Stimulated activated CD4-positive, alpha-beta T cell treated with anti-CD3 and anti-CD28 coated beads, Interleukin-15, amount 100 ng/mL, for 1 hour (primary cell): ENCODE data around the gene WDR49.

Experiments
- DNase-seq, 2 donors: peaks; one replicate each; pipeline ENCODE4 v3.0.0-alpha.2; 2020; ENCODE audit warnings: low read depth in 1 of 2, low spot score in 1 of 2

The WDR49 gene

DNA sequence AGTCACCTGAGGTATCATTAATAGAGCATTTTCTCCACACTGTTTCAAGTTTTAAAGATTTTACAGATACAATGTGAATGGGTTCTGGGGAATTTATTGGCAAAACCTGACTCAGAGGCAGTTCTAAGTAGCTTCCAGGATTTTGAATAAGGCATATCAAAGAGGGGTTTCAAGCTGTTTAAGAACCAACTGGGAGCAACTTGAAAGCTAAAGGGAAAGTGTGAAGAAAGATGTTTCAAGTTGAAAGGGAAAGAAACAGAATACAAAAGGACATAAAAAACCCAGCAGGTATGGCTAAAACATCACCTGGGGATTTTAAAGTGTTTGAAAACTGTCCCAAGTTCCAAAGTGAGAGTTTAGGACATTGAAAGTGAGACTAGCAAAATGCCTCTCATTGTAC is 162.1 kb downstream of the WDR49 start:
- no peak for DNase-seq

DNA sequence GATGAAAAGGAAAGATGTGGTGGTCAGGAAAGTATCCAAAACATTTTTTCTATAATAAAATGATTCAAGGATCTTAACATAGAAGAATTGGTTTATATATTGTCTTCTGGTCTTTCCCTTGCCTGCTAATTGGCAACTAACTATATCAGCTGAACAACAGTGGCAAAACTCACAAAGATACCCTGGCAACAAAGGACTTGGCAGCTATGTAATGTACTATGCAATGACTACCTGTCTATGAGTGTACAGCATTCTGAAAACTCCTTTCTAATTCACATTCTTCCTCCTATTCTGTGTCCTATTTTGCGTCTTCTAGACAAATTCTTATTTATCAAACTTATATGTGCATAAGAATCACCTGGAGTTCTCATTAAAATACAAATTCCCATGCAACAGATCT is 164.2 kb downstream of the WDR49 start:
- no peak for DNase-seq

DNA sequence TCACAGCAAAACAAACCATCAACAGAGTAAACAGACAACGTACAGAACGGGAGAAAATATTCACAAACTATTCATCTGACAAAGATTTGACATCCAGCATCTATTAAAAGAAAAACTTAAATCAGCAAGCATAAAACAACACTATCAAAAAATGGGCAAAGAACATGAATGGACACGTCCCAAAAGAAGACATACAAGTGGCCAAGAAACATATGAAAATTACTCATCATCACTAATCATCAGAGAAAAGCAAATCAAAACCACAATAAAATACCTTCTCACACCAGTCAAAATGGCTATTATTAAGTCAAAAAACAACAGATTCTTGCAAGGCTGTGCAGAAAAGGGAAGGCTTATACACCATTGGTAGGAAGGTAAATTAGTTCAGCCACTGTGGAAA is 166.2 kb downstream of the WDR49 start:
- no peak for DNase-seq

DNA sequence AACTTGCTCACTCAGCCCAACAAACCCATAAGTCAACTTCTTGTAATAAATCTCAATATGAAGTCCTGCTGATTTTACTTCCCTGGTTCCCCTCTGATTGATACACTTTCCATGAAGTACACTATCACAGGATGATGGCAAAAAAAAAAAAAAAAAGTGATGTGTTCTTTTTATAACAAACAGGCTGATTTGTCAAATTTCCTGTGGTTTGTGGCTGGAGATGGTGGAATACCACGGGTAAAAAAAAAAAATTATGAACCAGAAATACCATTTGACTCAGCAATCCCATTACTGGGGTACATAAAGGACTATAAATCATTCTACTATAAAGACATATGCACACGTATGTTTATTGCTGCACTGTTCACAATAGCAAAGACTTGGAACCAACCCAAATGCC is 169.2 kb downstream of the WDR49 start:
- no peak for DNase-seq

DNA sequence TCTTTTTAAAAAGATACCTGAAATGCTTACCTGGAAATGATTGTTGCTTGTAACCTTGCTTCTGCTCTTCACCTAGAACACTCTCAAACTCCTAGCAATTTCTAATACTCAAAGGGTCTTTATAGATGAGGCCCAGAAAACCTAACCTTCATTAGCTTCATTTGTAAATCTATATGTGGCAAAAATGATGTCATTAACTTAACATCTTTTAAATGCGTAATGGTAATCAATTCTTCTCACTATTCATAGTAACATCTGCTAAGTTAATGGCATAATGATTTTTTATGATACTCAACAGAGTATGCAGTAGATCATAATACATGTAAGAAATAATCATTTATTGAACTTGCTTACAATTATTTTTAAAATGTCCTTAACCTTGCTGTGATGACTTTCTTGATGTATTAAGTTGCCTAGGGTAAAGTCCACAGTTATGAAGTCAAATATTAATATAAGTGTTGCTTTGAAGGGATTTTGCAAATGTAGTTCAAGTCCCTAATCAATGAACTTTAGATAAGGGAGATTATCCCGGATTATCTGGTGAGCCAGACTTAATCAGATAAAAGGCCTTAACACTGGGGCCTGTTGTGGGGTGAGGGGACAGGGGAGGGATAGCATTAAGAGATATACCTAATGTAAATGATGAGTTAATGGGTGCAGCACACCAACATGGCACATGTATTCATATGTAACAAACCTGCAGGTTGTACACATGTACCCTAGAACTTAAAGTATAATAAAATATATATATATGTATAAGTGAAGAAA is 169.8 kb downstream of the WDR49 start:
- no peak for DNase-seq

DNA sequence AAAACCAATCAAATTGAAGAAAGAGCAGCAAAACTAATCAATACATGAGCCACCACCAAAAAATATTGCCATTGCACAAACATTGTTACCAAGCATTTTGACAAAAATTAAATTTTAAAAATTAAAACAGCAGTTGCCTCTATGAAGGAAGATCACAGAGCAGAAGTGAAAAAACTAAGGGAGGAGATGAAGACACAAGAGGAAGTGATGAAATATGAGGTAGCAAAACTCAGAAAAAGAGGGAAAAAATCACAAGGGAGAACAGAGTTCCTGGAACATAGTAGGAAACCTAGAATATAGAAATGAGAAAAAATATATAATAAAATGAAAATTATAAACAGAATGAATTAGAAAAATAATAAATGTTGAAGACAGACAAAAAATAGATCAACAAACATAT is 172.6 kb downstream of the WDR49 start:
- DNase-seq: no peak

DNA sequence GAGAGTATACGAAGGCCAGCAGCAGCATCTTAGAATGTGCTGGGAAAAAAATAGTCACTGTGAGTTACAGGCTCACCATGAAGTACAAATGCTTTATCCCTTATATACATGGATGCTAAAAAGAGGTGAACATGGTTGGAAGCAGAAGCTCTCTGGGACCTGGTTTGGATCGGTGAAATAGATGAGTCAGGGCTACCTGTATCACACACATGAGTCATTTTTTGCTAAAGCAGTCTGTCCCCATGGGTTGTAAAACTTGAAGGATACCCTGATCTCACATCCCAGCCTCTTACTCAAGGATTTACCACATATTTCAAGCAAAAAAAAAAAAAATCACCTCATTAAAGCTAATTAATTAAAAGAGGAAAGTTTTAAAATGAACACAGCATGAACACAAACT is 173.0 kb downstream of the WDR49 start:
- no peak for DNase-seq

DNA sequence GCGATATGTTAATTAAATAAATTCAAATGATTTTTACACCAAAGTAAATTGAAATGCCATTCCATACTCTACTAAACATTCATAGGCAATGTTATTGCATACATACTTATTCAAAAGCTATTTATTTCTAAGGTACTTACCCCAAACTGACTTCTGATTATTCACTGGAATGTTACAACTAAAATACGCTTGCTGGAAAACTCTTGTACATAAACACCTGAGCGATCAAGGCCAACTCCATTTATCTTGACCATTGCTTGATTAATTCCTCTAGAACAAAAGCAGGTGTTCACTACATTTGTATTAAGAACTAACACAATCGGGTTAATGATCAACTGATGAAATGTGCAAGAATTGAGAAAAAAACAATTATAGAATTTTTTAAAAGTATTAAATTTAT is 179.9 kb downstream of the WDR49 start, which contains the start of gene SERPINI2:
TSS of gene SERPINI2 (minus strand) at position 180 of the 400 bp plus-strand sequence. CDS start 2,208 bp downstream, outside the sequence.
- DNase-seq: no peak

DNA sequence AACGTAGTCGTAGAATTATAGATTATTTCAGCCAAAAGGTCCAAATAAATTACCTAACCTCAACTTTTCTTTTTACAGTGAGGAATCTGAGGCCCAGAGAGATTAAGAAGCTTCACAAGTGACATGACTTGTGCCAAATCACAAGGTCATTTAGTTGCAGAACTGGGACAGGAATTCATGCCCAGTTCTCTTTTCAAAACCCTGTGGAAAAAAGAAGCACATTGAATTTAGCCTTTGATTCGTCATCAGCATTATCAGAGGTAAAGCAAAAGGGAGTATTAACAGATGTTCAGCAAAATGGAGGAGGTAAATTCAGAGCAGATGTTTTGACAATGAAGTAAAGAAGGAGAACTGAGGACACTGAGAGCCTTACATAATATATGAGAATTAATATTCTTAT is 184.4 kb downstream of the WDR49 start:
- no peak for DNase-seq

DNA sequence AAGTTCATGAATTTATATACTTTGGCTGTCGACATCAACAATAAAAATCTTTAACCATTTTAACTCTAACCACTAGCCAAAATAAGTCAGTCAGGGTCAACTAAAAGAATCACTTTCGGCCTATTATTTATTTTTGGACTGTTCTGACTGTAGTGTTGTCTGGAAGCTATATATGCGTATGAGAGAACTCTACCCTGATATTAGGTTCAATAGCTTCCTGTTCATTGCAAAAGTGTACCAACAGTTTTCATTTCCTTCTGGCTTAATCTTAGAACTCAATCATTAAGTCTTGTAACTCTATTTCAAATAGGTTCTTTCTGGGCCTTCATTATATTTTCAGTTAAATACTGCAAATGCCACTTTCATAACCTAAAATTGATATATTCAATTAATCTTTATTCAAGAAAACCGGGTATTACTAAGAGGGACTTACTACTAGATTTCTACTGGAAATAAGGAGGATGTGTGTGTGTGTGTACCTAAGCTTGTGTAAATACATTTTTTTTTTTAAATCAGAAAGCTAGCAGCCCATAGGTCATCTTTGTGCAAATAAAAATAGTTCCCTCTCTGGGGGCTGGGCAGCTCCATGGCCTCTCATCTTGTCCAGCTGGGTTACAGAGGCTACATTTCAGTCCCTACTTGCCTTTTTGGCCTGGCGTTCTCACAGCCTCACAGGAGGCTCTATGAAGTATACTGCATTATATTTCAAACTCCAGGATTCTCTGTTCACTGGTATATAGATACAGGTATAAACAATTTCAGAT is 185.7 kb downstream of the WDR49 start:
- DNase-seq: no peak

DNA sequence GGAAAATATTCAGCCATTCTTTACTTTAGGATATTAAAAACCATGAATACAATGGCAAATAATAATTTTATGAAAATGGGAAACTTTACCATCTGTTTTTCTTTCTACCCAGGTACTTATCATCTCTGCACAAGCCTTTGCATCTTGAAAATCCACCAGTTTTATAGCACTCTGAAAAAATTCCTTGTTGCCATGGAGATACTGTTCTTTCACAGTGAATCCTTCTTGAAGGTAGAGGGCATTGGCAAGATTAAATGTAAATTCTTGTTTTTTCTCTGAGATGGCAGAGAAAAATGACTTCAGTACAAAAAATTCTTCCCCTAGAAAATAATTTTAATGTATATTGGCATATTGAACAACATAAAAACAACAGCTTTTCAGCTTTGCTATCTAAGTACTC is 186.8 kb downstream of the WDR49 start:
- DNase-seq: no peak

DNA sequence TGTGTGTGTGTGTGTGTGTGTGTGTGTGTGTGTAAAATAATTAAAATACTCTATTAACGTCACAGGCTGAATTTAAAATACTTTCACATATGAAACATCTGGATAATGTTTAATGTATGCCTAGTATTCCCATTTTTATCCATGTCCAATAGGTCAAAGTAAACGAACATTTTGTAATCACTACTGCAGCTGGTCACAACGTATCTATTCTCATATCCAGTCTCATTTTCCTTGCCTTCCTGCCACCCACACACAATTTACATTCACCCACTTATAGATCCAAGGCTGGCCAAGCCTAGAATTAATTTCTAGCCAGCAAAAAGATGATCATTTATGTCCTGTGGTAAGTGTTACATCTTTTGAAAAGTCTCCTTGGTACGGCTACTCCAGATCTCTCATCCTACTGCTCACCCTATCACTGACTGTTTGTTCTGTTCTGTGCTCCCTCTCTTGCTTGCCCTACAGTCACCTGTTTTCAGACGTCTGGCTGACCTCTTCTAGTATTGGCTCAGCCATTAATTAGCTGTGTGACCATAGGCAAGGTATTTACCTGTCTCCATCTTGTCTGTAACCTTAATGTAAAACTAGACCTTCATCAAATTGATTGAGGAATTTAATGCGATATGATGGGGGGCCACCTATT is 197.5 kb downstream of the WDR49 start:
- no peak for DNase-seq

DNA sequence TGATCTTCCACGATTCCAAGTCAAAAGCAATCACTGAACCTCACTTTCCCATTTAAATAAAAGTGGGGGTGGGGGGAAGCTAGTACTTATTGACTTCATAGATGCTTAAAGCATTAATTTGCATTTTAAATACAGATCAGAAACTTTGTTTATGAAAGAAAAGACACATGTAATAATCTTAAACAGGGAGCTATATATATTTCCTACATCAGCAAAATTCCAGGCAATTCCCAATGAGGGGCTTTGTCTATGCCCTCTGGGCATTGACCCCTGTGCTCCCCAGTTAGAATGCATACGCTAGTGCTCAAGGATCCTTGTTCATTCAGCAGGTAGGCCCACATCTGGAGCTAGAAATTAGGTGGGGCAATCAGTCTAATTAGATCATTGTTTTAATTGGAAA is 199.9 kb downstream of the WDR49 start:
- no peak for DNase-seq

DNA sequence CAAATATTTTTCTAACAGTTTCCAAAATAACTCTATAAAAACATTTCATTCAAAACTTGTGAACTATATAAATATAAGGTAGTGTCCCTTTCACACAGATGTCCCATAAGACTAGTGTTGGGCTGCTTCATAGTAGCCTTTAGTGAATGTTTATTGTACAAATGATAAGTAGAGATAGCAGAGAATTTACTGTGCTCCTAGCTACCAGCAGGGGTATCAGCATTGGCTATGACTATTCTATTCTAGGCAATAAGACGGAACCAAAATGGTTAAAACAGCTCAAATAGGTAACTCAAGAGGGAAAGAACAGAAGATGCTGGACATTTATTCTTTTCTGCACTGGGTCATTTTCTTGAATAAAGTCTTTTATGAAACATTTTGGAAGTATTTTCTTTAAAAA is 202.5 kb downstream of the WDR49 start:
- DNase-seq: no peak

DNA sequence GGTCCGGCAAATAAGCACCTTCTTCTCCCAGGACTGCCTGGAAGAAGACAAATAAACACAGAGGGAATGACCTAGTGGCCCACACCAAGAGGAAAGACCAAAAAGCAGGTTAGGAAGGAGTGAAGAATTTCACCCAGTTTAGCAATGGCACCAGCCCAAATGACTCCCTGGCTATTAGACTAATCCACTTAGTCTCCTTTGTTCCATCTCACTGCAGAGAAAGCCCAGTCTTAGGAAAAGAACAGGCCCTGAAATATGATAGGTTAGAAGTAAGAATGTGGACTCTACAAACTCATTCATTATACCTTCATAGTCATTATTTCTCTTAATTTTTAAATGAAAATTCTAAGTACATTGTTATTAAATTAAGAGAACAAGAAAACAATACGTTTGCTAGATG is 203.1 kb downstream of the WDR49 start:
- DNase-seq: no peak

DNA sequence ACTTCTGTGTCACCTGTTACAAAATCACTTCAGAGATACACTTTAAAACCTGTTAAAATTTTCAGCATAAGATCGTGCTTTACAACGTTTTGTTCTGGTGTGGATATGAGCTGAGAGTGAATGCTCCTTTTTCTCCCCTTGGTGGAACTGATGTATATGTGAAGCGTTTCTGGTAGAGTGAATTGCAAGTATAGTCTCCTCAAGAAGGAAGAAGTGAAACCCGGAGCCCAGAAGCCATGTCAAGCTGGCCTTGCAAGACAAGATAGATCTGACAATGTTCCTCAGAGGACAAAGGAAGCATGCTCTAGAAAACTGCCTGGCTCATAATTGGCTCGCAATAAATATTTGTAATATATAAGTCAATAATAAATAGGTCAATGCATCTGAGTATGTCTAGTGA is 203.5 kb downstream of the WDR49 start:
- no peak for DNase-seq

DNA sequence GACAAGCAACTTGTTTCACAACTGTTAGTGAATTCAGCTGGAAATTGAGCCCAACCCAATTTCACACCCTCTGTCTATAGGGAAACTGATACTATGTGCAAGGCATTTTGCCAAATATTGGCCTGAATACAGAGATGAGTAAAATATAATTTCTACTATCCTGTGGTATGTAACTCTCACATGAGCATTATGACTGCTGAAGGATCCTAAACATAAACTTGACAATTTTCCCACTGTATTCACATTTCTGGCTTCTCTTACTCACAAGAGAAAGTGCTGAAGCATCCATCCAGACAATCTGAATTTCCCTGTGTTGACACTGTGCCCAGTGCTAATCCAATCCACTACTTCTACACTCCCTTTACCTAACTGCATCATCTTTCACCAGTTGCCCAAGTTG is 208.3 kb downstream of the WDR49 start:
- DNase-seq: no peak

DNA sequence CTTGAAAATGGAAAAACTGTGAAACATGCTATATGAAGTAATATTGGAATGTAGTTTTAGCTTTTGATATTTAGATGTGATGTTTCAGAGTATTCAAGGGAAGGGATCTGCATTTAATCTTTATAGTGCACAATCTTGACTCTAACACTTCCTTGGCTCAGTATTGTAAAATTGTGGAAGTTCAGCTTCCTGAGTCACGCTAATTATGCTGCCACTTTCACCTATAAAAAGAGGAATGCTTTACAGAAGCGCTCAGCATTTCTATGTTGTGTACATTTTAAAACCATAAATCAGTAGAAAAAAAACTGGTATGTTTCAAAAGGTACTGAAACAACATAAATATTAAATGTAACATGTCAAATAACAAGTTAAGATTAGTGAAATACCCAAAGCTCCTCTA is 212.5 kb downstream of the WDR49 start:
- DNase-seq: no peak

DNA sequence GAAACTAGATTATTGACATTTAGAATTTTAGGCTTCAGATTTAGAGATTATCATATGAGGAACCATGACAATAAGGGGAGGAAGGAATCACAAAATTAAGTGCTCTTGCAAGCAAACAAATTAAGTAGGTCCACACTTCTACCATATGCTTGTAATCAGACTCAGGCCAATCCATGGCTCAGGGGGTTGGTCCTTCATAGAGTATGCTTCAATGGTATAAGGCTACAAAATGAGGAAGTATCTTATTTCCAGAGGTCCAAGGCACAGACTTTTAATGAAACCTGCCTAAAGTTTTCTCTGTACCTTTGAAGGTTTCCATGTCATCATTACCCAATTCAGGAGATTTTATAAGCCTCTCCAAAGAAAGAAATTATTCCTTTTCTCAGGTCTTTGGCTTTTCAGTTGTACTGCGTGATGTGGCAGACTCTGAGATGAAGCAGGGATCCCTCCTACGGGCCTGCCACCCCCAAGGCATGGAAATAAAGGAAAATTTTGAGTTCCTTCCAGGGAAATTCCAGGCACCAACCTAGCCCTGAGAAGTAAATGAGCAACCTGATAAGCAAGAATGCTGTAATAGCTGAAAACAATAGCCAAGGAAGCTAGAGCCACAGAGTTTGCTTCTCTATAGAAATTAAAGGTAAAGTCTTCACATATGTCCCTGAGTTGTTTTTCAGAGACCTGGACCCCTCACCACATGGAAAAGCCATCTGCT is 216.2 kb downstream of the WDR49 start:
- no peak for DNase-seq
